ENCODE results near the gene ACAA1.
"Not testable (repeated sequence)": the region's sequence is repeated elsewhere in the genome, so short reads cannot be mapped to it uniquely, and the experiment has no call there.

Gene ACAA1

DNA sequence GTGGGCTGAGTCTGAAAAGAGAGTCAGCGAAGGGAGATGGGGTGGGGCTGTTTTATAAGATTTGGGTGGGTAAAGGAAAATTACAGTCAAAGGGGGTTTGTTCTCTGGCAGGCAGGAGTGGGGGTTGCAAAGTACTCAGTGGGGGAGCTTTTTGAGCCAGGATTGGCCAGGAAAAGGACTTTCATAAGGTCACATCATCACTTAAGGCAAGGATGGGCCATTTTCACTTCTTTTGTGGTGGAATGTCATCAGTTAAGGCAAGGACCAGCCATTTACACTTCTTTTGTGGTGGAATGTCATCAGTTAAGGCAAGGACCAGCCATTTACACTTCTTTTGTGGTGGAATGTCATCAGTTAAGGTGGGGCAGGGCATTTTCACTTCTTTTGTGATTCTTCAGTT, 53.7 kb downstream of the ACAA1 start:
- not testable (repeated sequence) for DNase-seq (ENCODE audit: low read depth in 2 of 2)

DNA sequence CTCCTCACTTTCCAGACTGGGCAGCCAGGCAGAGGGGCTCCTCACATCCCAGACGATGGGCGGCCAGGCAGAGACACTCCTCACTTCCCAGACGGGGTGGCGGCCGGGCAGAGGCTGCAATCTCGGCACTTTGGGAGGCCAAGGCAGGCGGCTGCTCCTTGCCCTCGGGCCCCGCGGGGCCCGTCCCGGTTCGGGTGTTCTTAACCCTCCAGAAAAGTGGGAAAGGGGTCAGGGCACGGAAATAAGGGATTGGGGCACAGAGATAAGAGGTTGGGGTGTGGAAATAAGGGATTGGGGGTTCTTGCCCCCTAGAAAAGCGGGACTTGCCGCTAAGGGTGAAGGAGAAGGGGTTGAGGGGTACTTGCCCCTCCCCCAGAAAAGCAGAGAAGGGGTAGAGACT, 54.6 kb downstream of the ACAA1 start:
- not testable (repeated sequence) for DNase-seq (ENCODE audit: low read depth in 2 of 2)

DNA sequence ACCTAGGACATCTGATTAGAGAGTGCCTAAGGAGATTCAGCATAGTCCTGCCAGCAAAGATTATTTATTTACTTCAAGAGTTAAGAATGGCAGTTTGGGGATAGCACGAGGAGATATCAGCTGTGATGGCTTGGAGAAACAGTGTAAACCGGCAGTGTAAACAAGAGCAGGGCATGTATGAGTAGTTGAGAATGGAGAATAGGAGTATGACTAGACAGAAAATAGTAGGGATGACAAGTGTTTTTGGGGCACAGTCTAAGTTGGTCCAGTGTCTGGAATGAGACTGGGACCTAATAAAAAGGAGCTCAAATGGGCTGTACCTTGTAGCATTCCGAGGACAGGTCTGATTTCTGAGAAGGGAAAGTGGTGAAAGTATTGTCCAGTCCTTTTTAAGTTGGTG, 59.9 kb downstream of the ACAA1 start:
- not testable (repeated sequence) for DNase-seq (ENCODE audit: low read depth in 2 of 2)
